ENCODE data around the gene PIN1.
"Not testable (repeated sequence)": the region's sequence is repeated elsewhere in the genome, so short reads cannot be mapped to it uniquely, and the experiment has no call there.

The PIN1 gene

DNA sequence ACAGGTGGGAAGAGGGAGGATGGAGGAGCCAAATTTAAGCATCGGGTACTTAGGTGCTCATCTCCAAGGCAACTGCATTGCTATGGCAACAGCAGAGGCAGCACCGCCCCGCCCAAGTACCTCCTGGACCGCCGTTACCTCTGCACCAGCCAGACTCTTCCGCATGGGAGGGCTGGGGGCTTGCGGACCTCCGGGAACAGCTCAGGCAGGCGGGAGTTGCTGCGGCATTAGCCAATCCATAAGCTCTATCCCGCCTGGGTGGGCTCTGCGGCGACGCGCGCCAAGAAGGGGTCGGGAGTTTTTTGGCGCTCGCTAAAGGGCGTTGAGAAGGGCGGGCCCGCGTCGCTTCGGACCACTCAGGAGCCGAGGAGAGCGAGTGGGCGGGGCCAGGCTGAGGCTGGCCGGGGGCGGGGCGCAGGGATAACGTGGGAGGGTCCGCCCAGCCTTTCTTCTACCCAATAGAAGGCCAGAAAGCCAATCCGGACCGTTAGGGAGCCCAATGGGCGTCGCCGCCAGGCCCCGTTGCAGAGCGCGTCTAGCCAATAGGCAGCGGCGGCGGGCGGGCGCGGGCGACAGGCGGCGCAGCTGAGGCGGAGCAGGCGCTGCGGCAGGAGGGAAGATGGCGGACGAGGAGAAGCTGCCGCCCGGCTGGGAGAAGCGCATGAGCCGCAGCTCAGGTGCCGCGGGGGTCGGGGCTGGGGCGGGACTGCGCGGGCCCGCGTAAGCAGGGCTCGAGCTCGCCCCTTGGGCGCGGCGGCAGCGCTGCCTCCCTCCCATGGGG, at the start of gene PIN1:
PIN1 (plus strand) TSS at position 593 of the 781 bp plus-strand sequence; CDS start at position 620, 27 bp downstream.
- in situ Hi-C loops (cut with HindIII; ENCODE audit: low sequenced_read_pairs) = no loop called here

GRCh38 chr19:9785367-9786331, 49.5 kb upstream of the PIN1 start:
- in situ Hi-C loops (cut with HindIII; ENCODE audit: low sequenced_read_pairs) = no loop called here

GRCh38 chr19:9786342-9786741, 48.8 kb upstream of the PIN1 start:
- in situ Hi-C loops (cut with HindIII; ENCODE audit: low sequenced_read_pairs) = no loop called here

DNA sequence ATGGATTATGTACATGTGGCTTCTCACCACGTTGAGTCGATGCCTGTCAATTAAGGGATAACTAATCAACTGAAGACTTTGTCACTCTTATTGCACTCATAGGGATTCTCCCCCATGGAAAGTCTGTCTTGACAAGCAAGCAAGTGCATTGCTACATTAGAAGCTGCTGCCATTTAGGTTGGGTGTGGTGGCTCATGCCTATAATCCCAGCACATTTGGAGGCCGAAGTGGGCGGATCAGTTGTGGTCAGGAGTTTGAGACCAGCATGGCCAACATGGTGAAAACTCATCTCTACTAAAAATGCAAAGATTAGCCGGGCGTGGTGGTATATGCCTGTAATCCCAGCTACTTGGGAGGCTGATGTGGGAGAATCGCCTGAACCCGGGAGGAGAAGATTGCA, 48.3 kb upstream of the PIN1 start:
- in situ Hi-C loops (cut with HindIII; ENCODE audit: low sequenced_read_pairs) = no loop called here

DNA sequence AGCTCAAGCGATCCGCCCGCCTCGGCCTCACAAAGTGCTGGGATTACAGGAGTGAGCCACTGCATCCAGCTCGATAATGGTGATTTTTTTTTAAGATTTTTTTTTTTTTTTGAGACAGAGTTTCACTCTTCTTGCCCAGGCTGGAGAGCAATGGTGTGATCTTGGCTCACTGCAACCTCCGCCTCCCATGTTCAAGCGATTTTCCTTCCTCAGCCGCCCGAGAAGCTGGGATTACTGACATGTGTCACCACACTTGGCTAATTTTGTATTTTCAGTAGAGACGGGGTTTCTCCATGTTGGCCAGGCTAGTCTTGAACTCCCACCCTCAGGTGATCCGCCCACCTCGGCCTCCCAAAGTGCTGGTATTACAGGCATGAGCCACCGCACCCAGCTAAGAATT, 46.5 kb upstream of the PIN1 start:
- in situ Hi-C loops (cut with HindIII; ENCODE audit: low sequenced_read_pairs) = not testable (repeated sequence)

DNA sequence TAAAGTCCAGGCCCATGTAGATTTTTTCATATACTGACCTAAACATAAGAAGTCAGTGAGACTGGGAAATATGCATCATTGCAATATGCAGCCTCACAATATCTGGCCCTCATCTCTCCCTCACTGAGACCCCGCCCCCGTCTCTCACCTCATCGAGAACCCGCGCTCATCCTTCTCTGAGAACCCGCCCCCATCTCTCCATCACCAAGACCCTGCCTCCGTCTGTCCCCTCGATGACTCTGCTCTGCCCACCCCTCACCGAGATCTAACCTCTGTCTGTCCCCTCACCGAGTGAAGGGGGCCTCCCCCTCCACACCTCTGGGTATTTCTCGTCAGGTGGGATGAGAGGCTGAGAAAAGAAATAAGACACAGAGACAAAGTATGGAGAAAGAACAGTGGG, 46.1 kb upstream of the PIN1 start:
- in situ Hi-C loops (cut with HindIII; ENCODE audit: low sequenced_read_pairs) = no loop called here

- in situ Hi-C loops (cut with HindIII; ENCODE audit: low sequenced_read_pairs) = not testable (repeated sequence)
Measured at GRCh38 chr19:9789579-9789978, 45.5 kb upstream of the PIN1 start.

DNA sequence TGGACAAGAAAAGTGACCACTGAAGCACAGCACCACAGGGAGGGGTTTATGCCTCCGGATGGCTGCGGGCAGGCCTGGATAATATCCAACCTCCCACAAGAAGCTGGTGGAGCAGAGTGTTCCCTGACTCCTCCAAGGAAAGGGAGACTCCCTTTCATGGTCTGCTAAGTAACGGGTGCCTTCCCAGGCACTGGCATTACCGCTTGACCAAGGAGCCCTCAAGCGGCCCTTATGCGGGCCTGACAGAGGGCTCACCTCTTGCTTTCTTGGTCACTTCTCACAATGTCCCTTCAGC, 44.1 kb upstream of the PIN1 start:
- in situ Hi-C loops (cut with HindIII; ENCODE audit: low sequenced_read_pairs) = not testable (repeated sequence)

GRCh38 chr19:9791552-9792205, 43.4 kb upstream of the PIN1 start:
- in situ Hi-C loops (cut with HindIII; ENCODE audit: low sequenced_read_pairs) = no loop called here

- in situ Hi-C loops (cut with HindIII; ENCODE audit: low sequenced_read_pairs) = no loop called here
Measured at GRCh38 chr19:9792206-9793070, 42.7 kb upstream of the PIN1 start.

GRCh38 chr19:9793071-9793591, 42.0 kb upstream of the PIN1 start:
- in situ Hi-C loops (cut with HindIII; ENCODE audit: low sequenced_read_pairs) = no loop called here

- in situ Hi-C loops (cut with HindIII; ENCODE audit: low sequenced_read_pairs) = loop anchor here (5.0 kb wide), 1 partner anchor 169 kb away; no protein-coding TSS in a partner anchor
Measured at GRCh38 chr19:9796113-9796773, 38.9 kb upstream of the PIN1 start.

DNA sequence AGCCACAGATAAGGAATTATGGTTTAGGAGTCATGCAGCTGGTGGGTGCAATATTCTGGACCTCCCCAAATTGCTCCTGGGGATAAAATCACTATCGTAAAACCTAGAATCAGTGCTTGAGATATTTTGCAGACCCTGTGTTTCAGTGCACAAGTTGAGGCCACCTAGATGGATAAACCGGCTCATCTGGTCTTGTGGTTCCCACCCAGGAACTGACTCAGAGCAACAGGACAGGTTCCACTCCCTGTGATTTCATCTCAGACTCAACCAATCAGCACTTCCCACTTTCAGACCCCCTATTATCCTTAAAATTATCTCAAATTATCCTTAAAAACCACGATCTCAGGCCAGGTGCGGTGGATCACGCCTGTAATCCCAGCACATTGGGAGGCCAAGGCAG, 37.2 kb upstream of the PIN1 start:
- in situ Hi-C loops (cut with HindIII; ENCODE audit: low sequenced_read_pairs) = loop anchor here (5.0 kb wide), 1 partner anchor 171 kb away; no protein-coding TSS in a partner anchor

DNA sequence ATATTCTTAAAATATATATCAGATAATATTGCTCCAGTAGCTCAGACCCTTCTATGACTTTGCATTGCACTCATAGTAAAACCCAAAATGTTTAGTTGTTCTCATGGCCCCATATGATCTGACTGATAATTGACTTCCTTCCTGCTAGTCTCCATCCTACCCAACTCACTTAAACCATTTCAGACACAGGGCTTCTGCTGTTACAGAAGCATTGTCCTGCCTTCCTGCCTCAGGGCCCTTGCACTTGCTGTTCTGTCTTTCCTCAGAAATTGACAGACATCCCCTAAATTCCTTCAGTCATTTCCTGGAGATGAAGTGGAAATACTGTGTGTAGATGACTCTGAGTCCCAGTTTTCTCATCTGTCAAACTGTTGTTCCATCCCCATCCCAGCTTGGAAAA, 36.0 kb upstream of the PIN1 start:
- in situ Hi-C loops (cut with HindIII; ENCODE audit: low sequenced_read_pairs) = loop anchor here (5.0 kb wide), 1 partner anchor 172 kb away; no protein-coding TSS in a partner anchor

- in situ Hi-C loops (cut with HindIII; ENCODE audit: low sequenced_read_pairs) = no loop called here
Measured at GRCh38 chr19:9801976-9802375, 33.1 kb upstream of the PIN1 start.

DNA sequence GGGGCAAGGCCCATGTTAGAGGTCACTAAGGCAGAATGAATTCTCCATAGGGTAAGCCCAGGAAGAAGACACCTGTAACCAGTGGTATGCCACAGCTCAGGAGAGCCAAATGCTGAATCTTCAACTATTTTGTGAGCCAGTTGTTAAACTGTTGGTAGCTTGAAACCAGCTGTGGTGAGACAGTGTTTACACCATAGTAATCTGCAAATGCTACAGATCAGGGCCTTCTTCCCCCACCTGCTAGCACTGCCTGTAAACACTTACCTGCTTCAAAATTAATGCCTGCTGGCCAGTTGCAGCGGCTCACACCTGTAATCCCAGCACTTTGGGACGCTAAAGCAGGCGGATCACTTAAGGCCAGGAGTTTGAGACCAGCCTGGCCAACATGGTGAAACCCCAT, 28.3 kb upstream of the PIN1 start:
- in situ Hi-C loops (cut with HindIII; ENCODE audit: low sequenced_read_pairs) = no loop called here

DNA sequence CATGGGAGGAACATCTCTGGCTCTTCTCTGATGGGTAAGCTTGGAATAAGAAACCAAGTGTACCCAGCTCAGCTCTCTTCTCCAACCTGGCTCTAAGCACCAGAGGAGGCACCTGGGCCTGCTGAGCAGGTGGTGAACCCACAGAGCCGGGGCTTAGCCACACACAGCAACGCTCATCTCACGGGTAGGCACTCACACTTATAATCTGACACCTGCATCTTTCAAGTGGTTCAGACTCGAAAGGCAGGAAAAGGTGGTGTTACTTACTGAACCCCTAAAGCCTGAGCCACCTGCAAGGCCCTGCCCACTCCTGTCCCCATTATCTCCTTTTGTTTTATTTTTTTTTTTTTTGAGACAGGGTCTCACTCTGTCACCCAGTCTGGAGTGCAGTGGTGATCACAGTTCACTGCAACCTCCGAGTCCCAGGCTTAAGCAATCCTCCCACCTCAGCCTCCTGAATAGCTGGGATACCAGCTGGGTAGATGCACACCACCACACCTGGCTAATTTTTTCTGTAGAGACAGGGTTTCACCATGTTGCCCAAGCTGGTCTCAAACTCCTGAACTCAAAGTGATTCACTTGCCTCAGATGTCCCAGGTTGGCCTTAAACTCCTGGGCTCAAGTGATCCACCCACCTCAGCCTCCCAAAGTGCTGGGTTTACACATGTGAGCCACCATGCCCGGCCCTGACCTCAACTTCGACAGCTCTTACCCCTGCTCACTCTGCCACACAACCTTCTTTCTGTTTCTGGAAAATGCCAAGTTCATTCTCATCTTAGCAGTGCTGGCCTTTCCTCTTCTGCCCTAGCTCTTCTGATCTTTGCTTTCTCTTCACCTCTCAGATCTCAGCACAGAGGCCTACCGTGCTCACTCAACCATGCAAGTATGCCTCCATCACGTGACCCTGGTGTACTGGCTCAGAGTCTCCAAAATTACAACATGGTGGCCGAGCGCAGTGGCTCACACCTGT, 26.0 kb upstream of the PIN1 start:
- in situ Hi-C loops (cut with HindIII; ENCODE audit: low sequenced_read_pairs) = no loop called here

- in situ Hi-C loops (cut with HindIII; ENCODE audit: low sequenced_read_pairs) = no loop called here
Measured at GRCh38 chr19:9811139-9811538, 24.0 kb upstream of the PIN1 start.
